GM15510 (cell line): Measurements from ENCODE around the gene GPSM1.

Experiments used
- POLR2A ChIP-seq: IDR thresholded peaks from 3 replicates; pipeline ENCODE4 v1.6.1; 2011; ENCODE audit warnings: borderline replicate concordance; ENCODE audit not compliant: insufficient read length; ENCODE audit errors: extremely low read depth

GPSM1 gene

GRCh38 chr9:136286359-136286986, 40.9 kb upstream of the GPSM1 start:
- TF ChIP-seq POLR2A: no peak

- no peak for TF ChIP-seq POLR2A
Measured at GRCh38 chr9:136286987-136287379, 40.4 kb upstream of the GPSM1 start.

- TF ChIP-seq POLR2A: no peak
Measured at GRCh38 chr9:136287960-136288753, 39.2 kb upstream of the GPSM1 start.

GRCh38 chr9:136289651-136290507, 37.5 kb upstream of the GPSM1 start:
- no peak for TF ChIP-seq POLR2A

GRCh38 chr9:136290508-136291000, 36.8 kb upstream of the GPSM1 start:
- no peak for TF ChIP-seq POLR2A

GRCh38 chr9:136291306-136292025, 35.9 kb upstream of the GPSM1 start:
- no peak for TF ChIP-seq POLR2A

GRCh38 chr9:136292026-136292538, 35.3 kb upstream of the GPSM1 start:
- no peak for TF ChIP-seq POLR2A

- no peak for TF ChIP-seq POLR2A
Measured at GRCh38 chr9:136292591-136293448, 34.5 kb upstream of the GPSM1 start.

GRCh38 chr9:136293476-136294077, 33.8 kb upstream of the GPSM1 start:
- no peak for TF ChIP-seq POLR2A

- no peak for TF ChIP-seq POLR2A
Measured at GRCh38 chr9:136294437-136294836, 32.9 kb upstream of the GPSM1 start.

- no peak for TF ChIP-seq POLR2A
Measured at GRCh38 chr9:136295055-136295454, 32.3 kb upstream of the GPSM1 start.

GRCh38 chr9:136295542-136296433, 31.6 kb upstream of the GPSM1 start:
- TF ChIP-seq POLR2A: no peak

GRCh38 chr9:136296434-136297015, 30.8 kb upstream of the GPSM1 start:
- no peak for TF ChIP-seq POLR2A
